CD4-positive, CD25-positive, alpha-beta regulatory T cell (primary cell): ENCODE data around the gene SSRP1. TPM values are rescaled to one million over a fixed set of nuclear protein-coding genes. Genes with fewer than 3 reads are reported as not detected.
"Not testable (repeated sequence)": the region's sequence is repeated elsewhere in the genome, so short reads cannot be mapped to it uniquely, and the experiment has no call there.

Experiments used
- ATAC-seq, 2 donors: fragments of 150-1000 bp; cut with Tn5 transposase; one replicate each; pipeline ENCODE4 v1.10.0; 2021; ENCODE audit warnings: low read depth in 2 of 2, moderate number of reproducible peaks in 2 of 2, moderate library complexity in 1 of 2
- DNase-seq, 3 donors: peaks; one replicate each; pipeline versions ENCODE4 v3.0.0 to v3.0.0-alpha.2; 2012 to 2022; ENCODE audit warnings: mixed read lengths in 1 of 3
- H3K27ac ChIP-seq: one replicate; pipeline ENCODE4 v1.7.0; 2013; ENCODE audit warnings: mild to moderate bottlenecking, low read length; ENCODE audit not compliant: insufficient read depth, poor library complexity, severe bottlenecking
- H3K27me3 ChIP-seq: one replicate; pipeline ENCODE4 v1.7.0; 2013; ENCODE audit warnings: low read length; ENCODE audit not compliant: control insufficient read depth, insufficient read depth
- H3K36me3 ChIP-seq: one replicate; pipeline ENCODE4 v1.7.0; 2013; ENCODE audit warnings: mild to moderate bottlenecking, low read length, moderate library complexity; ENCODE audit not compliant: control insufficient read depth, insufficient read depth
- H3K4me1 ChIP-seq: 2 replicates; pipeline ENCODE4 v1.7.0; 2013; ENCODE audit warnings: mild to moderate bottlenecking, low read length; ENCODE audit not compliant: insufficient read depth, control insufficient read depth, poor library complexity, severe bottlenecking
- H3K4me3 ChIP-seq: one replicate; pipeline ENCODE4 v1.7.0; 2013; ENCODE audit warnings: low read depth, mild to moderate bottlenecking, low read length, moderate library complexity
- H3K9me3 ChIP-seq, 2 experiments: 1 replicate in 1 of 2; 2 replicates in 1 of 2; pipeline ENCODE4 v1.7.0; 2013; ENCODE audit warnings: low read length in 2 of 2, mild to moderate bottlenecking in 1 of 2, moderate library complexity in 1 of 2; ENCODE audit not compliant: control insufficient read depth in 2 of 2
- H3K27ac Mint-ChIP-seq, 3 donors: one replicate each; pipeline ENCODE4 v1.8.0; 2020 to 2022; ENCODE audit warnings: mild to moderate bottlenecking in 3 of 3, mixed read lengths in 3 of 3, moderate library complexity in 2 of 3
- H3K27me3 Mint-ChIP-seq: one replicate; pipeline ENCODE4 v1.8.0; 2022; ENCODE audit warnings: mild to moderate bottlenecking, mixed read lengths
- H3K36me3 Mint-ChIP-seq: one replicate; pipeline ENCODE4 v1.8.0; 2020; ENCODE audit warnings: mixed read lengths
- H3K4me1 Mint-ChIP-seq, 4 donors: one replicate each; pipeline ENCODE4 v1.8.0; 2020 to 2022; ENCODE audit warnings: mixed read lengths in 4 of 4, mild to moderate bottlenecking in 1 of 4
- H3K4me3 Mint-ChIP-seq, 4 donors: one replicate each; pipeline ENCODE4 v1.8.0; 2020 to 2022; ENCODE audit warnings: mild to moderate bottlenecking in 4 of 4, mixed read lengths in 4 of 4, moderate library complexity in 3 of 4
- H3K9me3 Mint-ChIP-seq, 7 donors: one replicate each; pipeline ENCODE4 v1.8.0; 2020 to 2022; ENCODE audit warnings: mixed read lengths in 7 of 7, mild to moderate bottlenecking in 3 of 7, moderate library complexity in 2 of 7
- polyA plus RNA-seq, 4 donors: library from polyadenylated mRNA; unstranded; fragments of 300-500 nt; fragmentation: Illumina TruSeq; gene quantifications; one replicate each; pipeline ENCODE4 v1.2.3, GENCODE V29; 2021
- total RNA-seq: library from RNA; stranded (reverse); gene quantifications from one replicate; pipeline ENCODE4 v1.2.3, GENCODE V29; 2022

Gene SSRP1
- total and polyA plus RNA-seq, 5 donors from 2014 or later = 20.5 to 54.6 (median 28.9) TPM

DNA sequence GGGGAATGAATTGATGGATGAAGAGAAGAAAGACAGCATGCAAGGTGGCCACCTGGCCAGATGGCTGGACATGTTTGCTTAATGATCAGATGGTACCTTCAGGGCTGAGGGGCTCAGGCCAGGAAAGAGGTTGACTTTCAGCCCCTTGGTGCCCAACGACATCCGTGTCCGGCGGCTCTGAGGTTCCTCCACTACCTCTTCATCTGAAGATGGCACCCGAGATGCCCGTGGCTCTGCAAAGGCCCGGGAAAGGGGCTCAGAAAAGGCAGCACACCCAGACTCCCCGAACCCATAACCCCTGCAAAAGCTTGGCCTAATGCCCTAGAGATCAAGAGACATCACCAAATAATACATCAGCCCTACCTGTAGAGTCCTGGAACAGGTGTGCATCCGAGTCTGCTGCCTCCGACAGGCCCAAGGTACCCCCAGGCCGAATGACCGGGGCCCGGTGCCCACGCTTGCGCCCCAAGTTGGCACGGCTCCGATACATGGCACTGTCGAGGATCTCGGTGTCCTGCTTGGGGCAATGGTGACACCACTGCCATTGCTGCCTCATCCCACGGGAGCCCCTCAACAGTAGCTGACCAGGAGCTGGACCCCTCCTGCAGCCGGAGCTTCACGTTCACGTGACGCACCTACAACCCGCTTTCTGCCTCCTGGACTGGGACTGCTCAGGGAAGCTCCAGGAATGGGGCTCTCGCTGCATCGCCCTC lies 33.8 kb downstream of the SSRP1 start:
- ATAC-seq = no peak
- H3K4me1 ChIP-seq = no peaks in the 10 kb centered on the region
- peak overlapping the region in 1 of 4 donors; percentile 74 for H3K4me3 Mint-ChIP-seq
- peaks cover 0 to 9% (median 0%) of the 10 kb centered on the region in 7 donors for H3K9me3 Mint-ChIP-seq
- peaks cover 38% of the 10 kb centered on the region for H3K36me3 Mint-ChIP-seq
- peaks cover 16% of the 10 kb centered on the region for H3K36me3 ChIP-seq
- no peak for DNase-seq
- H3K9me3 ChIP-seq = peaks cover 3 to 13% of the 10 kb centered on the region in 2 experiments
- no peak overlapping the region for H3K4me3 ChIP-seq
- H3K27me3 Mint-ChIP-seq = no peaks in the 10 kb centered on the region
- no peak overlapping the region for H3K27ac ChIP-seq
- no peaks in the 10 kb centered on the region for H3K27me3 ChIP-seq
- no peak overlapping the region for H3K27ac Mint-ChIP-seq
- H3K4me1 Mint-ChIP-seq = peaks cover 0 to 2% (median 0%) of the 10 kb centered on the region in 4 donors

DNA sequence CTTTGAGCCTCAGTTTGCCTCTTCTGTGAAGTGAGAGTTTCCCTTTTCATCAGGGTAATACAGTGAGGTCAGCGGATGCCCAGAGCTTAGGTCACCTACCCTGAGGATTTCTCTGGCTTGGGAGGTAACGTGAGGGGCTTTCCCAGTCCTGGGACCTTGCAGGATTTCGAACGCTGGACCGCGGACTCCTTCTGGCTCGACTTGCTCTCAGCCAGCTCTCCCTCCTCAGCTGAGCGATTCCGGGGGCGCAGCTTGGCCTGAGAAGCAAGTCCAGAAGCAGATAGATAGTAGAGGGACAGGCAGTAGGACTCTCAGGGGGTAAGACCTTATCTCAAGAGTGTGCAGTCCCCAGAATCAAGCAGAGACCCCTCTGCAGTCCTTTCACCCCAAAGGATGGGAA lies 34.9 kb downstream of the SSRP1 start:
- H3K4me1 ChIP-seq = no peaks in the 10 kb centered on the region
- no peak for ATAC-seq
- H3K36me3 Mint-ChIP-seq = peaks cover 38% of the 10 kb centered on the region
- no peaks in the 10 kb centered on the region for H3K27me3 Mint-ChIP-seq
- no peak overlapping the region for H3K4me3 Mint-ChIP-seq
- H3K4me1 Mint-ChIP-seq = peaks cover 0 to 2% (median 0%) of the 10 kb centered on the region in 4 donors
- peaks cover 0 to 11% (median 0%) of the 10 kb centered on the region in 7 donors for H3K9me3 Mint-ChIP-seq
- H3K27ac ChIP-seq = no peak overlapping the region
- peaks cover 3 to 13% of the 10 kb centered on the region in 2 experiments for H3K9me3 ChIP-seq
- H3K27ac Mint-ChIP-seq = no peak overlapping the region
- peaks cover 16% of the 10 kb centered on the region for H3K36me3 ChIP-seq
- no peak for DNase-seq
- no peaks in the 10 kb centered on the region for H3K27me3 ChIP-seq
- no peak overlapping the region for H3K4me3 ChIP-seq

DNA sequence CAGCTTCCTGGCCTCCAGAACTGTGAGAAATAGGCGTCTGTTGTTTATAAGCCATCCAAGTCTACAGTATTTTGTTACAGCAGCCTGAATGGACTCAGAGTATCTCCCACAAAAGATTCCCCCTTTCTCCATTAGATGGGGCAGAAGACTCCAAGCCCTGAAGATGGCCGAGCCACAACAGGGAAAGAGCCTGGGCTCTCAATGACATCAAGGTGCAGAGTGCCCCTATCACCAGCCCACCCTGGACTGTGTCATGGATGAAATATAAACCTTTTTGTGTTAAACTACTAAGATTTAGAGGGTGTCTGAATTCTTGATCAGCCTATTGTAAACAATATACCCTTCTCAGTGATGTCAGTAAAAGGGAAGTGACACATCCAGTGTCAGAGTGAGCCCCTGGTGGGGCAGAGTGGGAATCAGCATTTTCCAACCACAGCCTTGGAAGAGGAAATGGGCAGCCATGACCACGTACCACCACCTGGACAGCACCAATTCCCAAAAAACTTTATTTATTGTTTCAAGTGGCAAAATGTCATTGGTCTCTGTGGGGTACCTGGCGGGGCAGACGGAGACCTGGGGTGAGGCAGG lies 36.4 kb downstream of the SSRP1 start:
- Histone ChIP-seq H3K4me1 (no peaks in the 10 kb centered on the region), H3K36me3 (peaks cover 16% of the 10 kb centered on the region), H3K27ac (no peak overlapping the region), H3K4me3 (no peak overlapping the region), H3K27me3 (no peaks in the 10 kb centered on the region), H3K9me3 (peaks cover 3 to 13% of the 10 kb centered on the region in 2 experiments)
- DNase-seq (no peak), ATAC-seq (no peak)
- Mint-ChIP-seq H3K27ac (no peak overlapping the region), H3K4me1 (peaks cover 0 to 2% (median 0%) of the 10 kb centered on the region in 4 donors), H3K36me3 (peaks cover 38% of the 10 kb centered on the region), H3K4me3 (no peak overlapping the region), H3K27me3 (no peaks in the 10 kb centered on the region), H3K9me3 (peaks cover 0 to 11% (median 0%) of the 10 kb centered on the region in 7 donors)

DNA sequence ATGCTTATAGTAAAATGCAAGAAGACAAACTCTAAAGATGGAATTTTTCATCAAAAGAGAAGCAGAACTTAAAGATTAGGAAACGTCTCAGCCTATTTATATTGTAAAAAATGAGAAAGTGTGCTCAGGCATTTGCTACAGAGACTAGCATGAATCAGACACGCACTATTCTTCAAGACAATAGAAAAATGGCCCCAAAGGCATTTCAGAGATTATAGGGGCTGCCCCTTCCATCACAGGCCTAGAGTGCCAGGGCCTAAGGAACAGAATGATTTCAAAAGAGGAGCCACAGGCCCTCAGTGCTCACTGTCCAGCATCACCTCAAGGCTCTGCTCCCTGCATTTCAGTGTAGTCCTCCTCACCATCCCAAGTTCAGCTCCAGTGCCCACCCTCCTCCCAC lies 38.5 kb downstream of the SSRP1 start:
- DNase-seq (no peak), ATAC-seq (no peak)
- Histone ChIP-seq H3K27ac (no peak overlapping the region), H3K9me3 (peaks cover 3 to 13% of the 10 kb centered on the region in 2 experiments), H3K4me1 (no peaks in the 10 kb centered on the region), H3K36me3 (peaks cover 16% of the 10 kb centered on the region), H3K4me3 (no peak overlapping the region), H3K27me3 (no peaks in the 10 kb centered on the region)
- H3K4me1 Mint-ChIP-seq = no peaks in the 10 kb centered on the region
- H3K36me3 Mint-ChIP-seq = peaks cover 28% of the 10 kb centered on the region
- no peaks in the 10 kb centered on the region for H3K27me3 Mint-ChIP-seq
- no peak overlapping the region for H3K27ac Mint-ChIP-seq
- peaks cover 0 to 11% (median 0%) of the 10 kb centered on the region in 7 donors for H3K9me3 Mint-ChIP-seq
- no peak overlapping the region for H3K4me3 Mint-ChIP-seq

DNA sequence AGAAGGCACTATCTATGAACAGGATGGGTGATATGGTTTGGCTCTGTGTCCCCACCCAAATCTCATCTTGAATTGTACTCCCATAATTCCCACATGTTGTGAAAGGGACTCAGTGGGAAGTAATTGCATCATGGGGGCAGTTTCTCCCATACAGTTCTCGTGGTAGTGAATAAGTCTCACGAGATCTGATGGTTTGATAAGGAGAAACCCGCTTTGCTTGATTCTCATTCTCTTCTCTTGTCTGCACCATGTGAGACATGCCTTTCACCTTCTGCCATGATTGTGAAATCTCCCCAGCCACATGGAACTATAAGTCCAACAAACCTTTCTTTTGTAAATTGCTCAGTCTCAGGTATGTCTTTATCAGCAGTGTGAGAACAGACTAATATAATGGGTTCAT lies 39.5 kb downstream of the SSRP1 start:
- not testable (repeated sequence) for ATAC-seq, H3K27ac Mint-ChIP-seq, H3K4me3 ChIP-seq, H3K4me1 Mint-ChIP-seq, H3K27ac ChIP-seq, DNase-seq, H3K27me3 Mint-ChIP-seq, H3K4me1 ChIP-seq, H3K4me3 Mint-ChIP-seq, H3K27me3 ChIP-seq
- H3K9me3 Mint-ChIP-seq = peaks cover 0 to 11% (median 0%) of the 10 kb centered on the region in 7 donors
- H3K36me3 Mint-ChIP-seq = peaks cover 18% of the 10 kb centered on the region
- Histone ChIP-seq H3K36me3 (peaks cover 16% of the 10 kb centered on the region), H3K9me3 (peaks cover 3 to 13% of the 10 kb centered on the region in 2 experiments)

DNA sequence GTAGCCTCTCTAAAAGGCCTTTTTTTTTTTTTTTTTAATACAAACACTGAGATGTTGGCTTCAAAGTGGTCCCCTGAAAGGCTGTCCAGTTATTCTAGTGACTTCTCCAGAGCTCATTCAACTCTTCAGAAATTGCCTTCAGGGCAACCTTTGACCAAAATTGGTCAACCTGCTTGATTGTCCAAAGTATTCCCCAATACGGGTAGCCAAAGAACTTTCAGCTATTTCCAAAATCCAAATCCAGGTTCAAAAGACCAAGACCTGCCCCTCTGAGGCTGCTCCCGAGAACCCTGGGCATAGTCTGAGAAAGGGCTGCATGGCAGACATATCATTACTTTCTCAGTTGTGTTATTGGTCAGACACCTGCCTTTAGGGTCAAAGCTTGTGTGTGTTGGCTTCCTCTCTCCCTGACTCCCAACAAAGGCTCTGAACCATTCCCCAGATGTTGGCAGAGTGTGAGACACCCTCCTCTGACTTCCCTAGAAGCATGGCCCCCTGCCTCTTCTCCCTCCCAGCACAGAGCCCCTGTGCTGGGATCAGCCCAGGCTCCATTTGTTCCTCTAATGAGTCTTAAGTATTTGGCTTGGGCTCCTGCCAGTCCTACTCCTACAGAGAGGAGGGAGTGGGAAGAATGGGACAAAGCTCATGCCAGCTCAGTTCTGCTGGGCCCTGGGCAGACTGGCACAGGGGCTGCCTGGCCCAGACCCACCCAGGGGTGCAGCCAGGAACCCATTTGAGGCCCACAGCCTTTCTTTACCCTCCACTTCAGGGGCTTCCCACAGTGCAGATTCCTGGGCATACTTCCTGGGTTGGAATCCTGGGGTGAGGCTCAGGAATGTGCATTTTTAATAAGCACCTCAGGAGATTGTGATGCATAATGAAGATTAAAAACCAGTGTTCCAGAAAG lies 41.2 kb downstream of the SSRP1 start:
- peaks cover 0 to 9% (median 0%) of the 10 kb centered on the region in 7 donors for H3K9me3 Mint-ChIP-seq
- H3K36me3 ChIP-seq = peaks cover 5% of the 10 kb centered on the region
- no peak overlapping the region for H3K4me3 Mint-ChIP-seq

DNA sequence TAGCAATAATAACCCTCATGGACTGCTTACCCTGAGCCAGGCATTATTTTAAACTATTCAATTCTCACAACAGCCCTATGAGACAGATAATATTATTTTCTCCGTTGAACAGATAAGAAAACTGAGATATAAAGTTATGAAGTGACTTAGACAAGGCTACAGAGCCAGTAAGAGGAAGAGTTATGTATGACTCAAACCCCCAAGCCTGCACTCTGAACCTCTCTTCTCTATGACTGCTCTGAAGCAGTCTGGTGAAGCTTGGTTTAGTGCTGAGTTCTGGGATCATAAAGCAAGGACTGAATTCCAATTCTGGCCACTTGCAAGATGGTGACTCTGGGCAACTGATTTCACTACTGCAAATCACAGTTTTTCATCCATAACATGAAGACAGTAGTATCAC lies 45.4 kb downstream of the SSRP1 start:
- H3K9me3 Mint-ChIP-seq = peaks cover 0 to 2% (median 0%) of the 10 kb centered on the region in 7 donors
- DNase-seq = no peak
- peaks cover 19% of the 10 kb centered on the region for H3K27me3 Mint-ChIP-seq
- H3K36me3 Mint-ChIP-seq = no peaks in the 10 kb centered on the region
- H3K27ac Mint-ChIP-seq = no peak overlapping the region
- H3K27me3 ChIP-seq = peaks cover 7% of the 10 kb centered on the region
- H3K4me1 Mint-ChIP-seq = no peaks in the 10 kb centered on the region
- H3K9me3 ChIP-seq = no peaks in the 10 kb centered on the region
- no peaks in the 10 kb centered on the region for H3K36me3 ChIP-seq
- no peak overlapping the region for H3K27ac ChIP-seq
- no peak for ATAC-seq
- H3K4me3 ChIP-seq = no peak overlapping the region
- no peak overlapping the region for H3K4me3 Mint-ChIP-seq
- no peaks in the 10 kb centered on the region for H3K4me1 ChIP-seq

More for the DNA sequence above, 41.2 kb downstream of the SSRP1 start:
- Histone ChIP-seq H3K4me3 (no peak overlapping the region), H3K4me1 (no peaks in the 10 kb centered on the region), H3K9me3 (peaks cover 3 to 6% of the 10 kb centered on the region in 2 experiments), H3K27ac (no peak overlapping the region), H3K27me3 (peaks cover 6% of the 10 kb centered on the region)
- Mint-ChIP-seq H3K36me3 (peaks cover 5% of the 10 kb centered on the region), H3K27ac (no peak overlapping the region), H3K27me3 (peaks cover 9% of the 10 kb centered on the region), H3K4me1 (no peaks in the 10 kb centered on the region)
- ATAC-seq (no peak), DNase-seq (no peak)
